ENCODE results near the gene KCNQ5. TPM values are rescaled to one million over a fixed set of nuclear protein-coding genes. Genes with fewer than 3 reads are reported as not detected.

The KCNQ5 gene
- total and polyA plus RNA-seq, 2 of the 8 experiments (the other 6 are each of a cell fraction or from before 2014, with no cell fraction given): 0.83 to 1.2 TPM

DNA sequence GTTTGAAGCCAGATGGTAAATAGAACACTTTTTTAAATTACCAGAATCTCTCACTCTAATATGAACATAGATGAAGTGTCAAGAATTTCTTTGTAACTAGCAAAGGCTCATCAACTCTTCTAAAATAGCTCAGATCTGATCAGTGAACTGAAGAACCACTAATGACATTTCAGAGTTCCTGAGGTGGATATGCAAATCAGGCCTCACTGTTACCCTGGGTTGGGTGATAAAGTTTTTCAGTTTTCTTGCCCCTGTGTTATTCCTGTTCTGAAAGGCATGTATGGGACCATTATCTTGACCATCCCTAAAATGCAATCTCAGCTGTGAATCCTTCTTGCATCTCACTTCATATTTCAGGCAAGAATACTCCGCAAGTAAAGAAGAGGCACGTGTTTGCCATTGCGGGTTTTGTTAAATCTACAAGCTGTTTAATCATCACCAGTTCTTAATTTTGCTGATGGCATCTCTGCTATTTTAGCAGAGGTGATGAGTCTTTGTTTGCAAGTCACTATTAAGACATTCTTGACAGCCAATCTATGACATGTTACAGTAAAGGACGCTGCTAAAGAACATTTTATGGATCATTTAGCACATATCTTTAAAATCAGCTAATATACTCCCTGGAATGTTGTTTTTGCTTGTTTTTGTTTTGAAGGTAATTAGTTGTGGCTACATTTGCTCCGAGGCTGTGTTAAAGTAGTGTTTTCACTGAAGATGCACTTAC is 555.5 kb downstream of the KCNQ5 start:
- Histone ChIP-seq H3K79me1 (ENCODE audit: low read depth, low read length) (no peaks in the 10 kb centered on the region), H3K4ac (replicated peaks; ENCODE audit: insufficient read length, low read depth, low read length) (no peak overlapping the region), H3K9ac (replicated peaks in 1 of 4; ENCODE audit: extremely low read depth in 1 of 4, low read depth in 3 of 4, low read length in 3 of 4) (no peak overlapping the region), H2BK20ac (ENCODE audit: low read length) (no peak overlapping the region), H3K36me3 (ENCODE audit: control insufficient read depth in 2 of 4, insufficient read depth in 4 of 4, low read length in 3 of 4) (no peaks in the 10 kb centered on the region), H3K27ac (ENCODE audit: low read depth, low read length) (no peak overlapping the region), H2BK15ac (ENCODE audit: low read length) (no peak overlapping the region), H3K18ac (ENCODE audit: extremely low read depth, low read length) (no peak overlapping the region), H3K14ac (ENCODE audit: insufficient read length) (no peak overlapping the region), H2AFZ (ENCODE audit: low read length) (no peak overlapping the region), H4K5ac (ENCODE audit: insufficient read length, low read depth, low read length) (no peak overlapping the region), H3K9me3 (ENCODE audit: insufficient read depth in 2 of 2, low read depth in 1 of 2, low read length in 1 of 2) (no peaks in the 10 kb centered on the region), H3K4me2 (ENCODE audit: insufficient read depth in 1 of 2, low read depth in 2 of 2, low read length in 2 of 2) (no peak overlapping the region), H3K4me3 (ENCODE audit: extremely low read depth in 1 of 4, insufficient read depth in 2 of 4, low read depth in 3 of 4, low read length in 4 of 4) (no peak overlapping the region), H3K23me2 (ENCODE audit: low read depth, low read length) (no peaks in the 10 kb centered on the region), H3K23ac (ENCODE audit: insufficient read length) (no peak overlapping the region), H3K4me1 (replicated peaks in 1 of 4; ENCODE audit: control insufficient read depth in 3 of 4, insufficient read depth in 4 of 4, low read length in 3 of 4) (no peaks in the 10 kb centered on the region), H2BK120ac (replicated peaks; ENCODE audit: low read depth, low read length) (no peak overlapping the region), H3K56ac (replicated peaks; ENCODE audit: insufficient read length, low read depth, low read length) (no peak overlapping the region), H2AK5ac (ENCODE audit: low read depth, low read length) (no peak overlapping the region), H4K8ac (ENCODE audit: extremely low read depth, insufficient read depth, low read length) (no peak overlapping the region), H2BK5ac (ENCODE audit: low read depth, low read length) (no peak overlapping the region), H4K91ac (replicated peaks; ENCODE audit: insufficient read length, low read length) (no peak overlapping the region), H4K20me1 (replicated peaks in 1 of 2; ENCODE audit: control insufficient read depth in 1 of 2, insufficient read depth in 2 of 2, low read length in 2 of 2) (no peaks in the 10 kb centered on the region), H3K79me2 (ENCODE audit: control insufficient read depth in 1 of 2, insufficient read depth in 2 of 2, low read length in 2 of 2) (no peaks in the 10 kb centered on the region), H3K27me3 (replicated peaks in 1 of 4; ENCODE audit: control insufficient read depth in 3 of 4, extremely low read depth in 1 of 4, insufficient read depth in 3 of 4, low read length in 3 of 4) (no peaks in the 10 kb centered on the region), H2BK12ac (ENCODE audit: low read depth, low read length) (no peak overlapping the region)
- ChIA-PET CTCF (ENCODE audit: partially characterized antibody) (interaction anchor here (0.6 to 1.6 kb wide), 4 partner anchors 47 to 580 kb away, joined by 3 to 5 read pairs (median 4); no protein-coding TSS in a partner anchor), POLR2A (ENCODE audit: partially characterized antibody) (no interaction called here)
- DNase-seq (ENCODE audit: low read depth in 1 of 2, low spot score in 2 of 2) (no peak), FAIRE-seq (no peak)
- TF ChIP-seq, protein P1, sequence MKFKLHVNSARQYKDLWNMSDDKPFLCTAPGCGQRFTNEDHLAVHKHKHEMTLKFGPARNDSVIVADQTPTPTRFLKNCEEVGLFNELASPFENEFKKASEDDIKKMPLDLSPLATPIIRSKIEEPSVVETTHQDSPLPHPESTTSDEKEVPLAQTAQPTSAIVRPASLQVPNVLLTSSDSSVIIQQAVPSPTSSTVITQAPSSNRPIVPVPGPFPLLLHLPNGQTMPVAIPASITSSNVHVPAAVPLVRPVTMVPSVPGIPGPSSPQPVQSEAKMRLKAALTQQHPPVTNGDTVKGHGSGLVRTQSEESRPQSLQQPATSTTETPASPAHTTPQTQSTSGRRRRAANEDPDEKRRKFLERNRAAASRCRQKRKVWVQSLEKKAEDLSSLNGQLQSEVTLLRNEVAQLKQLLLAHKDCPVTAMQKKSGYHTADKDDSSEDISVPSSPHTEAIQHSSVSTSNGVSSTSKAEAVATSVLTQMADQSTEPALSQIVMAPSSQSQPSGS (IDR thresholded peaks at IDR 0.05; ENCODE audit: low read length): no peak
- TF ChIP-seq SIN3A (conservative IDR thresholded peaks at IDR 0.05 in 1 of 2, IDR thresholded peaks at IDR 0.05 in 1 of 2; ENCODE audit: low read depth in 1 of 2, low read length in 2 of 2): no peak
- no peak for TF ChIP-seq CREB1 (IDR thresholded peaks at IDR 0.05)
- no peak for TF ChIP-seq POLR2A (IDR thresholded peaks at IDR 0.05; ENCODE audit: control extremely low read depth in 1 of 2, low read depth in 2 of 2, low read length in 2 of 2)
- WGBS, 2 experiments (ENCODE audit: extremely low coverage in 1 of 2, insufficient coverage in 1 of 2, insufficient read length in 1 of 2, insufficient replicate concordance in 2 of 2, low coverage in 1 of 2, low lambda C conversion rate in 2 of 2, missing lambda C conversion rate in 1 of 2): 90% methylated on average over 5 of the region's 5 CpGs; no CpG with 5 or more reads in 1 of the 2 experiments

All from H1 (cell line).